Kidney (tissue), 14 donors: ENCODE results near the gene NET1. TPM values are rescaled to one million over a fixed set of nuclear protein-coding genes. Genes with fewer than 3 reads are reported as not detected.

Experiments
- DNase-seq, 5 donors: peaks; one replicate each; pipeline ENCODE4 v3.0.0-alpha.2; 2013 to 2020
- FAIRE-seq: peaks from 2 replicates; lab custom pipeline; 2012; peaks lifted over from hg19 to GRCh38; lab: Jason Lieb, UNC
- H3K27ac ChIP-seq, 2 donors: one replicate each; pipeline ENCODE4 v1.7.0; 2013; ENCODE audit warnings: low read depth in 2 of 2, low read length in 2 of 2, inconsistent platforms in 1 of 2
- H3K27me3 ChIP-seq: one replicate; pipeline ENCODE4 v1.7.1; 2013; ENCODE audit warnings: low read length, inconsistent platforms; ENCODE audit not compliant: control insufficient read depth, insufficient read depth
- H3K36me3 ChIP-seq, 3 donors: one replicate each; pipeline versions ENCODE4 v1.7.0 to v1.7.1; 2013; ENCODE audit warnings: low read length in 3 of 3, control low read depth in 1 of 3, inconsistent platforms in 1 of 3; ENCODE audit not compliant: insufficient read depth in 3 of 3, control insufficient read depth in 2 of 3
- H3K4me1 ChIP-seq, 3 donors: one replicate each; pipeline versions ENCODE4 v1.7.0 to v1.7.1; 2013; ENCODE audit warnings: low read length in 3 of 3, inconsistent platforms in 1 of 3, low read depth in 1 of 3; ENCODE audit not compliant: control insufficient read depth in 2 of 3, insufficient read depth in 2 of 3
- H3K4me3 ChIP-seq, 3 donors: one replicate each; pipeline versions ENCODE4 v1.7.0 to v1.8.1; 2013; ENCODE audit warnings: low read length in 3 of 3, control low read depth in 1 of 3, inconsistent platforms in 1 of 3
- H3K9ac ChIP-seq, 3 donors: one replicate each; pipeline versions ENCODE4 v1.7.0 to v1.7.1; 2013; ENCODE audit warnings: low read length in 3 of 3, control low read depth in 1 of 3, inconsistent platforms in 1 of 3
- H3K9me3 ChIP-seq, 3 donors: one replicate each; pipeline versions ENCODE4 v1.7.0 to v1.7.1; 2013; ENCODE audit warnings: low read length in 3 of 3, control low read depth in 1 of 3, inconsistent platforms in 1 of 3; ENCODE audit not compliant: control insufficient read depth in 2 of 3, insufficient read depth in 1 of 3
- CTCF ChIP-seq: IDR thresholded peaks from 3 replicates; pipeline ENCODE4 v1.5.1; 2012; ENCODE audit warnings: mild to moderate bottlenecking, moderate library complexity, borderline replicate concordance; ENCODE audit not compliant: insufficient read depth; ENCODE audit errors: extremely low read depth
- intact Hi-C: fragments of 100-400 bp; cut with DNase I; formaldehyde crosslinking; loops from one replicate; pipeline ENCODE4 v1.11.1; 2022
- polyA plus RNA-seq: library from polyadenylated mRNA; stranded (reverse); fragments of 350-450 nt; fragmentation: Illumina TruSeq; extraction: RNeasy Lipid Tissue Mini Kit (QIAGEN cat#74804); gene quantifications from one replicate; pipeline ENCODE4 v1.2.3, GENCODE V29; 2014; ENCODE audit warnings: low read depth, low replicate concordance; ENCODE audit not compliant: insufficient read depth
- total RNA-seq: library from RNA; stranded (reverse); fragmentation: NEBNext Ultra II Directional; extraction: Animal tissue kit (Norgen Biotek cat#: 25700); gene quantifications from one replicate; pipeline ENCODE4 v1.2.1, GENCODE V29; 2021
- donor health status: control.
- donor health status: control.
- donor health status: control.
- donor health status: control.
- donor health status: control.
- donor health status: DM: yes; HTN: yes; CAD: no.
- donor health status: Normal renal cell carcinoma (clear cell type).

The NET1 gene
- total and polyA plus RNA-seq, 2 donors from 2014 or later: 35.9 to 86.5 TPM

GRCh38 chr10:5508161-5508604 lies 95.8 kb downstream of the NET1 start:
- no peak for TF ChIP-seq CTCF
- intact Hi-C loops: no loop called here
- no peaks in the 10 kb centered on the region for H3K9me3 ChIP-seq
- H3K9ac ChIP-seq: no peak overlapping the region
- H3K27ac ChIP-seq: peak overlapping the region in 1 of 2 donors; percentile 34
- peak in 1 of 5 donors; percentile 58 for DNase-seq
- no peaks in the 10 kb centered on the region for H3K36me3 ChIP-seq
- H3K4me3 ChIP-seq: no peak overlapping the region
- FAIRE-seq: no peak
- no peaks in the 10 kb centered on the region for H3K27me3 ChIP-seq
- peaks cover 1 to 11% (median 8%) of the 10 kb centered on the region in 3 donors for H3K4me1 ChIP-seq

Other genes with a start within 250 kb of the NET1 start
- 0.66 TPM for gene AKR1C8, start 227.4 kb upstream of the NET1 start, total RNA-seq
- not detected for gene AKR1C8, start 227.4 kb upstream of the NET1 start, polyA plus RNA-seq
- not detected for gene AKR1C4, start 215.7 kb upstream of the NET1 start, total RNA-seq
- not detected for gene AKR1C4, start 215.7 kb upstream of the NET1 start, polyA plus RNA-seq
- gene UCN3, start 47.6 kb upstream of the NET1 start, total RNA-seq: not detected
- gene UCN3, start 47.6 kb upstream of the NET1 start, polyA plus RNA-seq: 1.4 TPM
- gene TUBAL3, start 7.7 kb upstream of the NET1 start, total RNA-seq: 0.44 TPM
- gene TUBAL3, start 7.7 kb upstream of the NET1 start, polyA plus RNA-seq: 10.8 TPM
- gene CALML5, start 87.0 kb downstream of the NET1 start, total RNA-seq: not detected
- not detected for gene CALML5, start 87.0 kb downstream of the NET1 start, polyA plus RNA-seq
- not detected for gene CALML3, start 112.4 kb downstream of the NET1 start, total RNA-seq
- 15.9 TPM for gene CALML3, start 112.4 kb downstream of the NET1 start, polyA plus RNA-seq